Breast epithelium (tissue), 3 donors: ENCODE results near the gene ACAT1.

Experiments
- POLR2AphosphoS5 ChIP-seq, 3 donors: sonication (generic); formaldehyde crosslinking; IDR thresholded peaks; one replicate each; pipeline ENCODE4 v1.6.1; 2017; ENCODE audit warnings: antibody characterized with exemption in 3 of 3
- TF ChIP-seq, protein P1 (sequence below), 3 donors: fragments of 450-650 bp; IDR thresholded peaks; one replicate each; pipeline ENCODE4 v1.5.1; 2016 to 2017; ENCODE audit warnings: antibody characterized with exemption in 3 of 3, mild to moderate bottlenecking in 3 of 3, moderate library complexity in 3 of 3

DNA sequence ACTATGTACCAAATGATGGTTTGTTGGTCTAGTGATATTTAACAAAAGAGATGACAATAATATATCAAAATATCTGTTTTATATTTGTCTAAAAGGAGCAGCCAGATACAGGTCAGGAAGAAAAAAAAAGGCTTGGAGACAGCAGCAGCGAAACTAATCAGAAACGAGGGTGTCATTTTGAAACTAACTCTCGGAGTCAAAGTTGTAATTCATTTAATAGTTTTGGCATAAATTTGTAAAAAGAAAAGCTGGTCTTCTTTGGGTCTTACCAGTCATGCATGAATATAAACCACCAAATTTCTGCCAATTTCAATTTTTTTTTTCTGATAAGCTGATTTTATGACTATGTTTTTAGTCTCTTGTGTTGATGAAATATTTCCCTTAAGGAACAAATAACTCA lies 75.5 kb downstream of the ACAT1 start:
- TF ChIP-seq, protein P1, sequence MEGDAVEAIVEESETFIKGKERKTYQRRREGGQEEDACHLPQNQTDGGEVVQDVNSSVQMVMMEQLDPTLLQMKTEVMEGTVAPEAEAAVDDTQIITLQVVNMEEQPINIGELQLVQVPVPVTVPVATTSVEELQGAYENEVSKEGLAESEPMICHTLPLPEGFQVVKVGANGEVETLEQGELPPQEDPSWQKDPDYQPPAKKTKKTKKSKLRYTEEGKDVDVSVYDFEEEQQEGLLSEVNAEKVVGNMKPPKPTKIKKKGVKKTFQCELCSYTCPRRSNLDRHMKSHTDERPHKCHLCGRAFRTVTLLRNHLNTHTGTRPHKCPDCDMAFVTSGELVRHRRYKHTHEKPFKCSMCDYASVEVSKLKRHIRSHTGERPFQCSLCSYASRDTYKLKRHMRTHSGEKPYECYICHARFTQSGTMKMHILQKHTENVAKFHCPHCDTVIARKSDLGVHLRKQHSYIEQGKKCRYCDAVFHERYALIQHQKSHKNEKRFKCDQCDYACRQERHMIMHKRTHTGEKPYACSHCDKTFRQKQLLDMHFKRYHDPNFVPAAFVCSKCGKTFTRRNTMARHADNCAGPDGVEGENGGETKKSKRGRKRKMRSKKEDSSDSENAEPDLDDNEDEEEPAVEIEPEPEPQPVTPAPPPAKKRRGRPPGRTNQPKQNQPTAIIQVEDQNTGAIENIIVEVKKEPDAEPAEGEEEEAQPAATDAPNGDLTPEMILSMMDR (IDR thresholded peaks at IDR 0.05) = no peak
- no peak for TF ChIP-seq POLR2AphosphoS5 (IDR thresholded peaks at IDR 0.05)
